H1 (cell line): Measurements from ENCODE around the gene KLF7. TPM values are rescaled to one million over a fixed set of nuclear protein-coding genes. Genes with fewer than 3 reads are reported as not detected.

Experiments
- CHD1 ChIP-seq: IDR thresholded peaks from 2 replicates; pipeline ENCODE4 v1.6.1; 2012; ENCODE audit warnings: low read depth, low read length, improper control_type of control experiment
- CTBP2 ChIP-seq: IDR thresholded peaks from 2 replicates; pipeline ENCODE4 v1.7.0; 2011; ENCODE audit warnings: borderline replicate concordance, mild to moderate bottlenecking, moderate library complexity, mixed read lengths, low read length; ENCODE audit not compliant: insufficient read depth, insufficient read length
- SIN3A ChIP-seq, 2 experiments: IDR thresholded peaks in 1 of 2; conservative IDR thresholded peaks in 1 of 2; 2 replicates each; pipeline ENCODE4 v1.6.1; 2011 to 2012; ENCODE audit warnings: low read length in 2 of 2, improper control_type of control experiment in 1 of 2, low read depth in 1 of 2, mild to moderate bottlenecking in 1 of 2
- SP2 ChIP-seq: IDR thresholded peaks from 2 replicates; pipeline ENCODE4 v1.6.1; 2012; ENCODE audit warnings: mild to moderate bottlenecking, low read length, inconsistent platforms
- TAF7 ChIP-seq: optimal IDR thresholded peaks from 2 replicates; pipeline ENCODE3; 2011; ENCODE audit warnings: low read depth, mild to moderate bottlenecking, inconsistent platforms, low read length, moderate library complexity, borderline replicate concordance
- polyA plus RNA-seq, 7 experiments: library from polyadenylated mRNA; depleted of rRNA in 3 of 7; stranded (reverse) in 5 of 7; unstranded in 2 of 7; fragments of >200 nt in 5 of 7; fragments of 200-250 nt in 2 of 7; gene quantifications; 1 replicate in 5 of 7; 2 replicates in 1 of 7; 4 replicates in 1 of 7; pipeline versions ENCODE4 v1.2.1 to v1.2.3, GENCODE V29; 2011 to 2013; ENCODE audit warnings: missing spikeins in 2 of 7, mixed read lengths in 2 of 7
- total RNA-seq: library from RNA; stranded (reverse); fragmentation: NEBNext Ultra II Directional; extraction: Animal tissue kit (Norgen Biotek cat#: 25700); gene quantifications from 2 replicates; pipeline ENCODE4 v1.2.1, GENCODE V29; 2021
- TF ChIP-seq, protein P1 (sequence below), 3 experiments: IDR thresholded peaks; 1 replicate in 2 of 3; 2 replicates in 1 of 3; pipeline versions ENCODE4 v1.5.1 to v1.6.1; 2011; ENCODE audit warnings: low read length in 3 of 3, mild to moderate bottlenecking in 3 of 3, inconsistent platforms in 2 of 3, low read depth in 1 of 3, moderate library complexity in 1 of 3; ENCODE audit not compliant: insufficient read depth in 1 of 3; ENCODE audit errors: control extremely low read depth in 1 of 3

Gene KLF7
- total and polyA plus RNA-seq, 2 of the 8 experiments (the other 6 are each of a cell fraction or from before 2014, with no cell fraction given), result 9.6 to 23.3 TPM

DNA sequence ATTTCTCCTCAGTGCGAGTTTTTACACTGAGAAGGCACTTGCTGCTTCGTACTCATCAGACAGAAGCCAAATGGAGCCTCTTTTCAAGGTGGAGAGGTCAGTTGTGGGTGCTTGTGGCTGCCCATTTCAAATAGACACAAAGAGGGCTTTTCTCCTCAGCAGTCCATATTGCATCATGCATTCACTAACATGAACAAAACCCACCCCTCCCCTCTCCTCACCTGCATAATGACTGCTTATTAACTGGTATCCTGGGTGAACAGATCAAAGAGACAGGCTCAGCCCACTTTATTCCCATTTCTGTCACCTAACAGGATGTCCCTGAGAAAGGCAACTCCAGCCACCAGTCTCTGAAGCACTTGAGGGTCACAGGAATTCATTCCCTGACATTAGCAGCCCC, 28.9 kb downstream of the KLF7 start (continued):
- TF ChIP-seq, protein P1, sequence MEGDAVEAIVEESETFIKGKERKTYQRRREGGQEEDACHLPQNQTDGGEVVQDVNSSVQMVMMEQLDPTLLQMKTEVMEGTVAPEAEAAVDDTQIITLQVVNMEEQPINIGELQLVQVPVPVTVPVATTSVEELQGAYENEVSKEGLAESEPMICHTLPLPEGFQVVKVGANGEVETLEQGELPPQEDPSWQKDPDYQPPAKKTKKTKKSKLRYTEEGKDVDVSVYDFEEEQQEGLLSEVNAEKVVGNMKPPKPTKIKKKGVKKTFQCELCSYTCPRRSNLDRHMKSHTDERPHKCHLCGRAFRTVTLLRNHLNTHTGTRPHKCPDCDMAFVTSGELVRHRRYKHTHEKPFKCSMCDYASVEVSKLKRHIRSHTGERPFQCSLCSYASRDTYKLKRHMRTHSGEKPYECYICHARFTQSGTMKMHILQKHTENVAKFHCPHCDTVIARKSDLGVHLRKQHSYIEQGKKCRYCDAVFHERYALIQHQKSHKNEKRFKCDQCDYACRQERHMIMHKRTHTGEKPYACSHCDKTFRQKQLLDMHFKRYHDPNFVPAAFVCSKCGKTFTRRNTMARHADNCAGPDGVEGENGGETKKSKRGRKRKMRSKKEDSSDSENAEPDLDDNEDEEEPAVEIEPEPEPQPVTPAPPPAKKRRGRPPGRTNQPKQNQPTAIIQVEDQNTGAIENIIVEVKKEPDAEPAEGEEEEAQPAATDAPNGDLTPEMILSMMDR (IDR thresholded peaks at IDR 0.05; ENCODE audit: control extremely low read depth in 1 of 3, insufficient read depth in 1 of 3, low read depth in 1 of 3, low read length in 3 of 3), result no peak
- no peak for TF ChIP-seq TAF7
- no peak for TF ChIP-seq CTBP2
- no peak for TF ChIP-seq SIN3A (conservative IDR thresholded peaks at IDR 0.05 in 1 of 2, IDR thresholded peaks at IDR 0.05 in 1 of 2; ENCODE audit: low read depth in 1 of 2, low read length in 2 of 2)
- no peak for TF ChIP-seq SP2
- no peak for TF ChIP-seq CHD1
